GM23338 (cell line): ENCODE results near the gene CES5A.

Source experiments
- CREB1 ChIP-seq: fragments of 250-450 bp; sonication (Bioruptor Pico); IDR thresholded peaks from 2 replicates; pipeline ENCODE4 v1.5.0; 2020; ENCODE audit warnings: low read depth, mild to moderate bottlenecking, moderate library complexity
- EZH2 ChIP-seq: fragments of 200-600 bp; sonication (generic); IDR thresholded peaks from one replicate; pipeline ENCODE4 v1.8.0; 2017; ENCODE audit warnings: antibody characterized with exemption, mild to moderate bottlenecking, low read depth; ENCODE audit not compliant: unreplicated experiment
- EZH2phosphoT487 ChIP-seq: fragments of 200-600 bp; sonication (generic); IDR thresholded peaks from one replicate; pipeline ENCODE4 v1.8.1; 2018; ENCODE audit warnings: antibody characterized with exemption; ENCODE audit not compliant: unreplicated experiment
- JUNB ChIP-seq: IDR thresholded peaks from one replicate; pipeline ENCODE4 v1.6.1; 2016; ENCODE audit warnings: antibody characterized with exemption; ENCODE audit not compliant: unreplicated experiment
- POLR2AphosphoS5 ChIP-seq: IDR thresholded peaks from 2 replicates; pipeline ENCODE4 v1.6.1; 2016; ENCODE audit warnings: antibody characterized with exemption, low read depth
- TF ChIP-seq, protein P1 (sequence below), 2 experiments: fragments of 200-600 bp in 1 of 2; sonication (generic) in 1 of 2; conservative IDR thresholded peaks; 2 replicates each; pipeline versions ENCODE4 v1.5.1 to v1.6.1; 2016 to 2017; ENCODE audit warnings: antibody characterized with exemption in 2 of 2, low read depth in 2 of 2, mild to moderate bottlenecking in 2 of 2, moderate library complexity in 1 of 2
- TF ChIP-seq, protein P2 (sequence below): IDR thresholded peaks from one replicate; pipeline ENCODE4 v1.6.1; 2018; ENCODE audit warnings: antibody characterized with exemption; ENCODE audit not compliant: unreplicated experiment

DNA sequence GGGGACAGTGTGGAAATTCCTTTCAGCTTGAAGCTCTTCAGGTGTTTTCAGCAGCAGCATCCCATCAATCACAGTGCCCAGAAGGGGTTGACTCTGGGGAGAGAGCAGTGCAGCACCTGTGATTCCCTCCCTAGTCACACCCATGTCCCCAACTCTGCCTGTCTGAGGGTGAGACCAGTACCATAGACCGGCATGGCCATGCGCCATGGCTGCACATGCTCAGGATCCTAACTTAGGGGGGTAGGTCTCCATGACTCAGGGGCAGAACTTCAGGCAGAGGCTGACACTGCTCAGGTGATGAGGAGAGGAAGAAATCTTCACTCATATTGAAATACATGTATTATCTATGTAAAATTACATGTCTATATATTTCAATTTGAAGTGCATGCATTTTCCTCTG lies 62.2 kb downstream of the CES5A start:
- TF ChIP-seq, protein P1, sequence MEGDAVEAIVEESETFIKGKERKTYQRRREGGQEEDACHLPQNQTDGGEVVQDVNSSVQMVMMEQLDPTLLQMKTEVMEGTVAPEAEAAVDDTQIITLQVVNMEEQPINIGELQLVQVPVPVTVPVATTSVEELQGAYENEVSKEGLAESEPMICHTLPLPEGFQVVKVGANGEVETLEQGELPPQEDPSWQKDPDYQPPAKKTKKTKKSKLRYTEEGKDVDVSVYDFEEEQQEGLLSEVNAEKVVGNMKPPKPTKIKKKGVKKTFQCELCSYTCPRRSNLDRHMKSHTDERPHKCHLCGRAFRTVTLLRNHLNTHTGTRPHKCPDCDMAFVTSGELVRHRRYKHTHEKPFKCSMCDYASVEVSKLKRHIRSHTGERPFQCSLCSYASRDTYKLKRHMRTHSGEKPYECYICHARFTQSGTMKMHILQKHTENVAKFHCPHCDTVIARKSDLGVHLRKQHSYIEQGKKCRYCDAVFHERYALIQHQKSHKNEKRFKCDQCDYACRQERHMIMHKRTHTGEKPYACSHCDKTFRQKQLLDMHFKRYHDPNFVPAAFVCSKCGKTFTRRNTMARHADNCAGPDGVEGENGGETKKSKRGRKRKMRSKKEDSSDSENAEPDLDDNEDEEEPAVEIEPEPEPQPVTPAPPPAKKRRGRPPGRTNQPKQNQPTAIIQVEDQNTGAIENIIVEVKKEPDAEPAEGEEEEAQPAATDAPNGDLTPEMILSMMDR (conservative IDR thresholded peaks at IDR 0.05; ENCODE audit: low read depth in 2 of 2): no peak
- no peak for TF ChIP-seq EZH2
- no peak for TF ChIP-seq EZH2phosphoT487
- no peak for TF ChIP-seq POLR2AphosphoS5
- TF ChIP-seq CREB1 (CRISPR knock-in tag): no peak
- TF ChIP-seq, protein P2, sequence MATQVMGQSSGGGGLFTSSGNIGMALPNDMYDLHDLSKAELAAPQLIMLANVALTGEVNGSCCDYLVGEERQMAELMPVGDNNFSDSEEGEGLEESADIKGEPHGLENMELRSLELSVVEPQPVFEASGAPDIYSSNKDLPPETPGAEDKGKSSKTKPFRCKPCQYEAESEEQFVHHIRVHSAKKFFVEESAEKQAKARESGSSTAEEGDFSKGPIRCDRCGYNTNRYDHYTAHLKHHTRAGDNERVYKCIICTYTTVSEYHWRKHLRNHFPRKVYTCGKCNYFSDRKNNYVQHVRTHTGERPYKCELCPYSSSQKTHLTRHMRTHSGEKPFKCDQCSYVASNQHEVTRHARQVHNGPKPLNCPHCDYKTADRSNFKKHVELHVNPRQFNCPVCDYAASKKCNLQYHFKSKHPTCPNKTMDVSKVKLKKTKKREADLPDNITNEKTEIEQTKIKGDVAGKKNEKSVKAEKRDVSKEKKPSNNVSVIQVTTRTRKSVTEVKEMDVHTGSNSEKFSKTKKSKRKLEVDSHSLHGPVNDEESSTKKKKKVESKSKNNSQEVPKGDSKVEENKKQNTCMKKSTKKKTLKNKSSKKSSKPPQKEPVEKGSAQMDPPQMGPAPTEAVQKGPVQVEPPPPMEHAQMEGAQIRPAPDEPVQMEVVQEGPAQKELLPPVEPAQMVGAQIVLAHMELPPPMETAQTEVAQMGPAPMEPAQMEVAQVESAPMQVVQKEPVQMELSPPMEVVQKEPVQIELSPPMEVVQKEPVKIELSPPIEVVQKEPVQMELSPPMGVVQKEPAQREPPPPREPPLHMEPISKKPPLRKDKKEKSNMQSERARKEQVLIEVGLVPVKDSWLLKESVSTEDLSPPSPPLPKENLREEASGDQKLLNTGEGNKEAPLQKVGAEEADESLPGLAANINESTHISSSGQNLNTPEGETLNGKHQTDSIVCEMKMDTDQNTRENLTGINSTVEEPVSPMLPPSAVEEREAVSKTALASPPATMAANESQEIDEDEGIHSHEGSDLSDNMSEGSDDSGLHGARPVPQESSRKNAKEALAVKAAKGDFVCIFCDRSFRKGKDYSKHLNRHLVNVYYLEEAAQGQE: no peak
- TF ChIP-seq JUNB: no peak
